ENCODE data around the gene FTCD. TPM values are rescaled to one million over a fixed set of nuclear protein-coding genes. Genes with fewer than 3 reads are reported as not detected.

FTCD gene
- total RNA-seq, 1 experiment from 2014 or later = 6.7 TPM

DNA sequence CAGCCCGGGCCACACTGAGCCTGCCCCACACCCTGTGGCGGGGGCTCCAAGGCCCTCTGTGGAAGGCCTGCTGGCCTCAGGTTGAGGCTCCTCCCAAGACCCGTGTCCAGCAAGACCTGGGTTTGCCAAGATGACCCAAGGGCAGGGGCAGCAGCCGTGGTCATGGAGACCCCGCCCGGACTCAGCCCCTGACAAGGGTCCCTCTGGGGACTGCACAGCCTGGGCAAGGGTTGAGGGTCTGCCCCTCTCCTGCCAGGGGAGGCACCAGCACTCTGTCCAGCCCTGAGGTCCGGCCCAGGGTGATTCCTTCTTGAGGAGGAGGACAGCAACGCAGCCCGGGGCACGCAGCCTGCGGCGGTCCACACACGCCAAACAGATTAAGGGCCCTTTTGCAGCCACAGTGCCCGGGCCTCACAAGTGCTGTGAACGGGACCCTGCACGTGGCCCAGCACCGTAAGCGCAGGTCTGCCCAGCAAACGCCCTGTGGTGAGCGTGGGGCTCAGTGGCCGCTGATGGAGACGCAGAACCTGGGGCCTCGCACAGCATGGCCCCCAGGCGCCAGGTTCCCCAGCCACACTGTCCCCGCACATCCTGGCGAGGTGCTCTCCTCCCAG lies 25.5 kb upstream of the FTCD start:
- H3K4me1 Mint-ChIP-seq = peaks cover 14 to 18% of the 10 kb centered on the region in 2 experiments
- Histone ChIP-seq H3K14ac (ENCODE audit: insufficient read depth, low read length) (no peak overlapping the region; the same call in 1 of the 2 replicates), H3K4ac (ENCODE audit: low read depth, low read length) (no peak overlapping the region), H2BK5ac (ENCODE audit: insufficient read length, low read length) (no peak overlapping the region), H3K9ac (ENCODE audit: extremely low read depth, insufficient read length, low read length) (no peak overlapping the region), H3K4me2 (ENCODE audit: insufficient read depth, insufficient read length, low read length) (no peak overlapping the region), H3K23me2 (ENCODE audit: insufficient read length, low read depth, low read length, poor library complexity, severe bottlenecking) (peaks cover 7% of the 10 kb centered on the region), H2BK120ac (ENCODE audit: low read depth, low read length, poor library complexity, severe bottlenecking) (no peak overlapping the region), H4K8ac (replicated peaks; ENCODE audit: insufficient read length, low read depth, low read length) (no peak overlapping the region), H3K23ac (ENCODE audit: insufficient read length, low read depth, low read length) (no peak overlapping the region), H2AFZ (ENCODE audit: low read length) (no peak overlapping the region), H3K27ac (ENCODE audit: insufficient read length, low read depth, low read length) (no peak overlapping the region), H3K9me3 (ENCODE audit: control insufficient read depth, low read depth, low read length) (no peaks in the 10 kb centered on the region), H4K5ac (ENCODE audit: insufficient read length, low read depth, low read length) (no peak overlapping the region), H2BK20ac (ENCODE audit: low read depth, low read length, poor library complexity, severe bottlenecking) (no peak overlapping the region), H3K79me1 (ENCODE audit: insufficient read depth, low read depth, low read length, poor library complexity, severe bottlenecking) (no peaks in the 10 kb centered on the region), H3K56ac (ENCODE audit: insufficient read length, low read depth, low read length) (no peak overlapping the region), H3K4me1 (ENCODE audit: insufficient read depth, low read length) (no peaks in the 10 kb centered on the region; the same call in 1 of the 2 replicates), H3K79me2 (ENCODE audit: insufficient read depth, low read length) (no peaks in the 10 kb centered on the region; the same call in 1 of the 2 replicates), H3K27me3 (ENCODE audit: insufficient read depth, low read length) (no peaks in the 10 kb centered on the region), H2BK15ac (ENCODE audit: low read depth, low read length) (no peak overlapping the region), H4K91ac (ENCODE audit: insufficient read length, low read depth, low read length) (no peak overlapping the region), H4K20me1 (ENCODE audit: control insufficient read depth, insufficient read depth, insufficient read length) (no peaks in the 10 kb centered on the region), H2AK5ac (ENCODE audit: insufficient read length, low read length) (no peak overlapping the region), H2BK12ac (ENCODE audit: insufficient read length, low read depth, low read length) (no peak overlapping the region), H3K18ac (ENCODE audit: insufficient read length, low read depth, low read length) (no peak overlapping the region), H3T11ph (ENCODE audit: low read length) (no peak overlapping the region)
- H3K27me3 Mint-ChIP-seq (ENCODE audit: low read depth) = no peaks in the 10 kb centered on the region
- peak; percentile 32 for DNase-seq
- TF ChIP-seq, protein P1, sequence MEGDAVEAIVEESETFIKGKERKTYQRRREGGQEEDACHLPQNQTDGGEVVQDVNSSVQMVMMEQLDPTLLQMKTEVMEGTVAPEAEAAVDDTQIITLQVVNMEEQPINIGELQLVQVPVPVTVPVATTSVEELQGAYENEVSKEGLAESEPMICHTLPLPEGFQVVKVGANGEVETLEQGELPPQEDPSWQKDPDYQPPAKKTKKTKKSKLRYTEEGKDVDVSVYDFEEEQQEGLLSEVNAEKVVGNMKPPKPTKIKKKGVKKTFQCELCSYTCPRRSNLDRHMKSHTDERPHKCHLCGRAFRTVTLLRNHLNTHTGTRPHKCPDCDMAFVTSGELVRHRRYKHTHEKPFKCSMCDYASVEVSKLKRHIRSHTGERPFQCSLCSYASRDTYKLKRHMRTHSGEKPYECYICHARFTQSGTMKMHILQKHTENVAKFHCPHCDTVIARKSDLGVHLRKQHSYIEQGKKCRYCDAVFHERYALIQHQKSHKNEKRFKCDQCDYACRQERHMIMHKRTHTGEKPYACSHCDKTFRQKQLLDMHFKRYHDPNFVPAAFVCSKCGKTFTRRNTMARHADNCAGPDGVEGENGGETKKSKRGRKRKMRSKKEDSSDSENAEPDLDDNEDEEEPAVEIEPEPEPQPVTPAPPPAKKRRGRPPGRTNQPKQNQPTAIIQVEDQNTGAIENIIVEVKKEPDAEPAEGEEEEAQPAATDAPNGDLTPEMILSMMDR (conservative IDR thresholded peaks at IDR 0.05) = no peak
- H3K27ac Mint-ChIP-seq = no peak overlapping the region; a peak in 1 of 7 replicates
- H3K36me3 Mint-ChIP-seq (ENCODE audit: insufficient read depth in 1 of 3, low read depth in 3 of 3) = peaks cover 9 to 17% (median 16%) of the 10 kb centered on the region in 3 experiments; a peak in 6 of 7 replicates
- H3K9me3 Mint-ChIP-seq = peaks cover 9 to 13% of the 10 kb centered on the region in 2 experiments; a peak in 4 of 5 replicates
- WGBS (ENCODE audit: extremely low coverage, insufficient read length, low lambda C conversion rate) = no CpG with 5 or more reads among the region's 26 CpGs
- H3K4me3 Mint-ChIP-seq = no peak overlapping the region
